K562 (cell line): ENCODE results near the gene TNFRSF19. TPM values are rescaled to one million over a fixed set of nuclear protein-coding genes. Genes with fewer than 3 reads are reported as not detected.

ENCODE experiments used
- ATAC-seq: fragments of 200-7000 bp; cut with Tn5 transposase; 3 replicates; pipeline ENCODE4 v1.9.1; 2020; ENCODE audit warnings: moderate library complexity
- BruUV-seq: library from RNA; stranded (reverse); fragments of 400-500 nt; replicated peaks from 2 replicates; lab custom pipeline; 2021; lab: Mats Ljungman, UMichigan
- CTCF ChIA-PET: fragments of 300-600 bp; formaldehyde crosslinking; extraction: SDS; loops from one replicate; lab custom pipeline; 2021; ENCODE audit warnings: low intra/inter-chr PET ratio; lab: Yijun Ruan, JAX
- POLR2A ChIA-PET: fragments of 300-600, 350-650 bp; sonication (Branson Sonifier 250); formaldehyde crosslinking; extraction: SDS; loops from one replicate; lab custom pipeline; 2021; ENCODE audit warnings: antibody characterized with exemption, inconsistent platforms; lab: Yijun Ruan, JAX
- DNase-seq, 4 experiments: peaks; one replicate each; pipeline versions ENCODE4 v3.0.0 to v3.0.0-alpha.2; 2011 to 2018; ENCODE audit warnings: low spot score in 3 of 4, mixed read lengths in 3 of 4; ENCODE audit errors: extremely low read depth in 1 of 4
- FAIRE-seq: peaks from 2 replicates; lab custom pipeline; 2011; peaks lifted over from hg19 to GRCh38; lab: Jason Lieb, UNC
- H2AFZ ChIP-seq: 2 replicates; pipeline ENCODE4 v1.6.0; 2011; ENCODE audit warnings: low read depth, low read length, control low read depth, inconsistent platforms
- H3K27ac ChIP-seq: fragments of 200-600 bp; 3 replicates; pipeline ENCODE4 v1.8.0; 2011; ENCODE audit warnings: low read depth, mild to moderate bottlenecking, control low read depth, inconsistent platforms, low read length, moderate library complexity, mixed read lengths; ENCODE audit errors: extremely low read depth
- H3K27me3 ChIP-seq, 2 experiments: fragments of 300-600 bp in 1 of 2; 2 replicates in 1 of 2; 3 replicates in 1 of 2; pipeline versions ENCODE4 v1.6.0 to v1.8.0; 2011; ENCODE audit warnings: inconsistent platforms in 2 of 2, low read length in 2 of 2, mild to moderate bottlenecking in 1 of 2, mixed read lengths in 1 of 2, moderate library complexity in 1 of 2; ENCODE audit not compliant: control insufficient read depth in 2 of 2, insufficient read depth in 2 of 2
- H3K36me3 ChIP-seq: fragments of 300-600 bp; 3 replicates; pipeline ENCODE4 v1.8.0; 2011; ENCODE audit warnings: mild to moderate bottlenecking, low read length, inconsistent platforms; ENCODE audit not compliant: control insufficient read depth, insufficient read depth
- H3K4me1 ChIP-seq, 2 experiments: fragments of 200-600 bp in 1 of 2; replicated peaks in 1 of 2; 2 replicates in 1 of 2; 3 replicates in 1 of 2; pipeline versions ENCODE4 v1.5.1 to v1.8.0; 2011; ENCODE audit warnings: inconsistent platforms in 2 of 2, low read length in 2 of 2, mild to moderate bottlenecking in 1 of 2, mixed read lengths in 1 of 2, moderate library complexity in 1 of 2; ENCODE audit not compliant: control insufficient read depth in 2 of 2, insufficient read depth in 2 of 2
- H3K4me2 ChIP-seq: 2 replicates; pipeline ENCODE4 v1.6.1; 2011; ENCODE audit warnings: low read length, control low read depth, inconsistent platforms, mixed read lengths; ENCODE audit not compliant: insufficient read depth
- H3K4me3 ChIP-seq: fragments of 200-600 bp; sonication (generic), shearing (Covaris generic); 2 replicates; pipeline ENCODE4 v1.5.1; 2016; ENCODE audit warnings: control low read depth, inconsistent platforms
- H3K79me2 ChIP-seq: fragments of 200-600 bp; 3 replicates; pipeline ENCODE4 v1.8.0; 2011; ENCODE audit warnings: low read length, inconsistent platforms; ENCODE audit not compliant: control insufficient read depth, insufficient read depth
- H3K9ac ChIP-seq, 2 experiments: 2 replicates each; pipeline versions ENCODE4 v1.6.0 to v1.6.1; 2011; ENCODE audit warnings: low read depth in 2 of 2, low read length in 2 of 2, control low read depth in 1 of 2, inconsistent platforms in 1 of 2, mild to moderate bottlenecking in 1 of 2, mixed read lengths in 1 of 2; ENCODE audit not compliant: insufficient read depth in 1 of 2
- H3K9me1 ChIP-seq: one replicate; pipeline ENCODE4 v1.6.0; 2011; ENCODE audit warnings: inconsistent platforms, mild to moderate bottlenecking, low read length, moderate library complexity; ENCODE audit not compliant: control insufficient read depth, insufficient read depth
- H3K9me3 ChIP-seq: replicated peaks from 2 replicates; pipeline ENCODE4 v1.5.1; 2011; ENCODE audit warnings: low read depth, low read length, inconsistent platforms; ENCODE audit not compliant: control insufficient read depth, insufficient read depth
- H4K20me1 ChIP-seq: replicated peaks from 2 replicates; pipeline ENCODE4 v1.6.1; 2011; ENCODE audit warnings: low read length, inconsistent platforms, mixed read lengths; ENCODE audit not compliant: control insufficient read depth, insufficient read depth
- CSDE1 ChIP-seq, 2 experiments: fragments of 450-650 bp; IDR thresholded peaks; 2 replicates each; pipeline ENCODE4 v1.6.1; 2016; ENCODE audit warnings: mild to moderate bottlenecking in 1 of 2
- FUS ChIP-seq: fragments of 200-400 bp; formaldehyde crosslinking; optimal IDR thresholded peaks from 2 replicates; pipeline ENCODE3; 2017; ENCODE audit warnings: low read depth, low read length
- HDAC1 ChIP-seq, 2 experiments: fragments of 450-650 bp; IDR thresholded peaks; 2 replicates each; pipeline ENCODE4 v1.6.1; 2016 to 2017; ENCODE audit warnings: inconsistent platforms in 1 of 2, mild to moderate bottlenecking in 1 of 2, moderate library complexity in 1 of 2
- NCOA6 ChIP-seq: fragments of 450-650 bp; IDR thresholded peaks from 2 replicates; pipeline ENCODE4 v1.6.1; 2017; ENCODE audit warnings: mild to moderate bottlenecking
- NFIX ChIP-seq: fragments of 250-450 bp; sonication (Bioruptor Pico); IDR thresholded peaks from 2 replicates; pipeline ENCODE4 v1.4.0; 2020; ENCODE audit warnings: low read depth, mild to moderate bottlenecking, moderate library complexity
- NR2F6 ChIP-seq: fragments of 450-650 bp; formaldehyde crosslinking; IDR thresholded peaks from 2 replicates; pipeline ENCODE4 v1.4.0; 2020; ENCODE audit warnings: mild to moderate bottlenecking
- NRF1 ChIP-seq, 2 experiments: fragments of 450-650 bp; IDR thresholded peaks in 1 of 2; conservative IDR thresholded peaks in 1 of 2; 2 replicates each; pipeline ENCODE4 v1.6.1; 2014; ENCODE audit warnings: mild to moderate bottlenecking in 2 of 2
- RAD51 ChIP-seq: fragments of 450-650 bp; IDR thresholded peaks from 2 replicates; pipeline ENCODE4 v1.7.1; 2016; ENCODE audit warnings: low read depth, mild to moderate bottlenecking, borderline replicate concordance
- SRF ChIP-seq, 2 experiments: fragments of 250-450, 450-650 bp in 1 of 2; sonication (Bioruptor Pico) in 1 of 2; sonication (generic) in 1 of 2; formaldehyde crosslinking; IDR thresholded peaks; 2 replicates each; pipeline versions ENCODE4 v1.5.0 to v1.5.1; 2020 to 2022; ENCODE audit warnings: mild to moderate bottlenecking in 1 of 2, missing genetic modification reagents in 1 of 2
- TGIF2 ChIP-seq: sonication (generic); formaldehyde crosslinking; IDR thresholded peaks from 2 replicates; pipeline ENCODE4 v1.8.1; 2022; ENCODE audit warnings: mild to moderate bottlenecking, missing genetic modification reagents, moderate library complexity
- ZNF224 ChIP-seq: sonication (generic); formaldehyde crosslinking; IDR thresholded peaks from 2 replicates; pipeline ENCODE4 v1.8.0; 2022; ENCODE audit warnings: mild to moderate bottlenecking, missing genetic modification reagents
- ZNF507 ChIP-seq: conservative IDR thresholded peaks from 2 replicates; pipeline ENCODE4 v1.6.1; 2017; ENCODE audit warnings: missing genetic modification characterization, missing compliant biosample characterization
- ZNF764 ChIP-seq: fragments of 250-450 bp; sonication (Bioruptor Pico); IDR thresholded peaks from 2 replicates; pipeline ENCODE4 v1.4.0; 2020; ENCODE audit warnings: low read depth, mild to moderate bottlenecking, moderate library complexity
- ZSCAN29 ChIP-seq: fragments of 450-650 bp; IDR thresholded peaks from 2 replicates; pipeline ENCODE4 v1.6.1; 2017
- WGBS: fragments of 100-300 bp; shearing (Covaris generic); methylation state at CpG from one replicate; pipeline ENCODE4 v1.1.6; 2016; ENCODE audit warnings: low coverage, mixed read lengths; ENCODE audit not compliant: insufficient coverage; ENCODE audit errors: missing lambda C conversion rate; 5-methylcytosine and 5-hydroxymethylcytosine counted together
- in situ Hi-C: fragments of 300-500 bp; cut with MboI; formaldehyde crosslinking; loops from 4 replicates; pipeline ENCODE4 v1.15.0; 2018; ENCODE audit warnings: inconsistent platforms, mixed read lengths
- intact Hi-C: fragments of 100-400 bp; cut with micrococcal nuclease; formaldehyde crosslinking; loops from 2 replicates; pipeline ENCODE4 v1.14.2; 2022
- polyA plus RNA-seq, 8 experiments: library from polyadenylated mRNA; depleted of rRNA in 4 of 8; stranded (reverse) in 5 of 8; unstranded in 3 of 8; fragments of >200 nt; fragmentation: Nextera tagmentation in 2 of 8; fragmentation: Illumina TruSeq in 1 of 8; extraction: Ambion mirVana in 2 of 8; extraction: Trizol in 1 of 8; gene quantifications; 2 replicates each; pipeline versions ENCODE4 v1.2.1 to v1.2.3, GENCODE V29; 2011 to 2014; ENCODE audit warnings: inconsistent platforms in 1 of 8, missing spikeins in 1 of 8
- total RNA-seq, 7 experiments: library from RNA; depleted of rRNA in 6 of 7; stranded (reverse); fragments of >200 nt in 6 of 7; fragmentation: Illumina TruSeq in 2 of 7; extraction: Trizol in 2 of 7; gene quantifications; 2 replicates each; pipeline versions ENCODE4 v1.2.1 to v1.2.3, GENCODE V29; 2011 to 2021; ENCODE audit warnings: low replicate concordance in 1 of 7
- TF ChIP-seq, protein P1 (sequence below): fragments of 250-450 bp; sonication (Bioruptor Pico); IDR thresholded peaks from 2 replicates; pipeline ENCODE4 v1.5.0; 2020; ENCODE audit warnings: mild to moderate bottlenecking, borderline replicate concordance
- TF ChIP-seq, protein P2 (sequence below): sonication (generic); formaldehyde crosslinking; IDR thresholded peaks from 2 replicates; pipeline ENCODE4 v1.8.1; 2023; ENCODE audit warnings: mild to moderate bottlenecking, missing genetic modification reagents, moderate library complexity

The TNFRSF19 gene
- total and polyA plus RNA-seq, 9 of the 15 experiments (the other 6 are each of a cell fraction or from before 2014, with no cell fraction given): 0.01 to 0.07 TPM; not detected in 7

DNA sequence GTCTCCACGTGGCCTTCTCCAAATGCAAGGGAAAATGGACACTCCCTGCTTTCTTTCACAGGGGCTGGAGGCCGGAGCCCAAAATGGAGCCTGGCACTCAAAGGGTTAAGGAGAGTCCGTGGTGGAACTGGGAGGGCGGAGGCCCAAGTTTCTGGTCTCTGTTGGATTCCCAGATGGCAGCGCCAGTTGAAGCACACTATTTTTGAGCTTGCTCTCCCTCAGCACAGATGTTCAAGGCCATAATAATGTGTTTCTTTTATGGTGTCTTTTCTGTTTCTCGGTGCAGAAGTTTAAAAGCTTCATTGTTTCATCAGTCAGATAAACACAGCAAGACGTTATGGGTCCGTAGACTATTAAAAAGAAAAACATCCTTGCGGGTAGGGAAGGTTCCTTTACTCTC, 67.6 kb downstream of the TNFRSF19 start:
- no peak for ATAC-seq
- Histone ChIP-seq H3K79me2 (no peaks in the 10 kb centered on the region), H2AFZ (no peak overlapping the region)
- no TSS peak for BruUV-seq
- intact Hi-C loops: no loop called here
- POLR2A ChIA-PET: no interaction called here
- TF ChIP-seq, protein P1, sequence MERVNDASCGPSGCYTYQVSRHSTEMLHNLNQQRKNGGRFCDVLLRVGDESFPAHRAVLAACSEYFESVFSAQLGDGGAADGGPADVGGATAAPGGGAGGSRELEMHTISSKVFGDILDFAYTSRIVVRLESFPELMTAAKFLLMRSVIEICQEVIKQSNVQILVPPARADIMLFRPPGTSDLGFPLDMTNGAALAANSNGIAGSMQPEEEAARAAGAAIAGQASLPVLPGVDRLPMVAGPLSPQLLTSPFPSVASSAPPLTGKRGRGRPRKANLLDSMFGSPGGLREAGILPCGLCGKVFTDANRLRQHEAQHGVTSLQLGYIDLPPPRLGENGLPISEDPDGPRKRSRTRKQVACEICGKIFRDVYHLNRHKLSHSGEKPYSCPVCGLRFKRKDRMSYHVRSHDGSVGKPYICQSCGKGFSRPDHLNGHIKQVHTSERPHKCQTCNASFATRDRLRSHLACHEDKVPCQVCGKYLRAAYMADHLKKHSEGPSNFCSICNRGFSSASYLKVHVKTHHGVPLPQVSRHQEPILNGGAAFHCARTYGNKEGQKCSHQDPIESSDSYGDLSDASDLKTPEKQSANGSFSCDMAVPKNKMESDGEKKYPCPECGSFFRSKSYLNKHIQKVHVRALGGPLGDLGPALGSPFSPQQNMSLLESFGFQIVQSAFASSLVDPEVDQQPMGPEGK: no peak
- TF ChIP-seq NFIX (CRISPR knock-in tag) (no peak), NCOA6 (no peak), RAD51 (no peak), ZSCAN29 (no peak), TGIF2 (CRISPR knock-in tag) (no peak), ZNF507 (tag) (no peak), HDAC1 (IDR thresholded peaks at IDR 0.05) (no peak), NRF1 (conservative IDR thresholded peaks at IDR 0.05 in 1 of 2, IDR thresholded peaks at IDR 0.05 in 1 of 2) (no peak), CSDE1 (IDR thresholded peaks at IDR 0.05) (no peak), SRF (CRISPR knock-in tag; IDR thresholded peaks at IDR 0.05) (no peak), ZNF764 (no peak), FUS (no peak), NR2F6 (CRISPR knock-in tag) (no peak), ZNF224 (CRISPR knock-in tag) (no peak)
- TF ChIP-seq, protein P2, sequence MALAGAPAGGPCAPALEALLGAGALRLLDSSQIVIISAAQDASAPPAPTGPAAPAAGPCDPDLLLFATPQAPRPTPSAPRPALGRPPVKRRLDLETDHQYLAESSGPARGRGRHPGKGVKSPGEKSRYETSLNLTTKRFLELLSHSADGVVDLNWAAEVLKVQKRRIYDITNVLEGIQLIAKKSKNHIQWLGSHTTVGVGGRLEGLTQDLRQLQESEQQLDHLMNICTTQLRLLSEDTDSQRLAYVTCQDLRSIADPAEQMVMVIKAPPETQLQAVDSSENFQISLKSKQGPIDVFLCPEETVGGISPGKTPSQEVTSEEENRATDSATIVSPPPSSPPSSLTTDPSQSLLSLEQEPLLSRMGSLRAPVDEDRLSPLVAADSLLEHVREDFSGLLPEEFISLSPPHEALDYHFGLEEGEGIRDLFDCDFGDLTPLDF (CRISPR knock-in tag): no peak
- TF ChIP-seq, all 486 proteins: peak for 0
- CTCF ChIA-PET: no interaction called here
- Histone ChIP-seq H3K4me2 (no peak overlapping the region), H3K9me3 (no peaks in the 10 kb centered on the region), H3K4me3 (no peak overlapping the region), H3K4me1 (no peaks in the 10 kb centered on the region), H3K36me3 (no peaks in the 10 kb centered on the region), H3K27me3 (no peaks in the 10 kb centered on the region; a peak in 1 of 5 replicates), H3K9ac (no peak overlapping the region), H4K20me1 (no peaks in the 10 kb centered on the region; the same call in 1 of the 2 replicates), H3K9me1 (no peaks in the 10 kb centered on the region), H3K27ac (no peak overlapping the region)
- in situ Hi-C loops: no loop called here
- FAIRE-seq (no peak), DNase-seq (no peak)
- 1% methylated on average over 8 of the region's 9 CpGs for WGBS
